Mammary epithelial cell (primary cell): ENCODE data around the gene ADTRP.

Source experiments
- EZH2 ChIP-seq: IDR thresholded peaks from 2 replicates; pipeline ENCODE4 v1.6.1; 2012; ENCODE audit warnings: low read length, inconsistent platforms, borderline replicate concordance
- TF ChIP-seq, protein P1 (sequence below), 2 donors: IDR thresholded peaks in 1 of 2; conservative IDR thresholded peaks in 1 of 2; 2 replicates each; pipeline ENCODE4 v1.5.1; 2011 to 2012; ENCODE audit warnings: inconsistent platforms in 2 of 2, low read length in 2 of 2, mild to moderate bottlenecking in 2 of 2, control low read depth in 1 of 2, low read depth in 1 of 2; ENCODE audit not compliant: insufficient read depth in 1 of 2; ENCODE audit errors: extremely low read depth in 1 of 2

DNA sequence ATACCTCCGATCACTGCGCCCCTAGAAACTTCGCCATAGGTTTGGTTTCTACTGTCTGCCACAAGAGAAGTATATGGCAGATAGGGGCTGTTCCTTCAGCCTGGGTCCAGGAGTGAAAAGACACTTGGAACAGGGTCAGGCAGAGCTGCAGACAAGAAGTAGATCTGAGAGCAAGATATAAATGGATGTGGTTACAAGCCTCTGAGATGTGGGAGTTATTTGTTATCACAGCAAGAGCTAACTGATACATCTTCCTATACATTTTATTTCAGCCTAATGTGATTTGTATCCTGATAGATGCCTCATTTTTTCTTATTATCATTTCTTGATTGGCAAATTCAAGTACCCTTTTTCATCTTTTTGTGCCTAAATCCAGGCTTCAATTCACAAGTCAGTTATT is 40.9 kb upstream of the ADTRP start:
- TF ChIP-seq, protein P1, sequence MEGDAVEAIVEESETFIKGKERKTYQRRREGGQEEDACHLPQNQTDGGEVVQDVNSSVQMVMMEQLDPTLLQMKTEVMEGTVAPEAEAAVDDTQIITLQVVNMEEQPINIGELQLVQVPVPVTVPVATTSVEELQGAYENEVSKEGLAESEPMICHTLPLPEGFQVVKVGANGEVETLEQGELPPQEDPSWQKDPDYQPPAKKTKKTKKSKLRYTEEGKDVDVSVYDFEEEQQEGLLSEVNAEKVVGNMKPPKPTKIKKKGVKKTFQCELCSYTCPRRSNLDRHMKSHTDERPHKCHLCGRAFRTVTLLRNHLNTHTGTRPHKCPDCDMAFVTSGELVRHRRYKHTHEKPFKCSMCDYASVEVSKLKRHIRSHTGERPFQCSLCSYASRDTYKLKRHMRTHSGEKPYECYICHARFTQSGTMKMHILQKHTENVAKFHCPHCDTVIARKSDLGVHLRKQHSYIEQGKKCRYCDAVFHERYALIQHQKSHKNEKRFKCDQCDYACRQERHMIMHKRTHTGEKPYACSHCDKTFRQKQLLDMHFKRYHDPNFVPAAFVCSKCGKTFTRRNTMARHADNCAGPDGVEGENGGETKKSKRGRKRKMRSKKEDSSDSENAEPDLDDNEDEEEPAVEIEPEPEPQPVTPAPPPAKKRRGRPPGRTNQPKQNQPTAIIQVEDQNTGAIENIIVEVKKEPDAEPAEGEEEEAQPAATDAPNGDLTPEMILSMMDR (conservative IDR thresholded peaks at IDR 0.05 in 1 of 2, IDR thresholded peaks at IDR 0.05 in 1 of 2; ENCODE audit: extremely low read depth in 1 of 2, insufficient read depth in 1 of 2, low read depth in 1 of 2, low read length in 2 of 2): no peak
- no peak for TF ChIP-seq EZH2
